Cardiac muscle cell (in vitro differentiated cells and primary cell): ENCODE results near the gene TES. TPM values are rescaled to one million over a fixed set of nuclear protein-coding genes. Genes with fewer than 3 reads are reported as not detected.
A peak's percentile ranks its signal among the peaks of the same experiment; 100 is the strongest.

ENCODE experiments used
- DNase-seq, 2 donors: peaks; one replicate each; pipeline versions ENCODE4 v3.0.0 to v3.0.0-alpha.2; 2010 to 2017; ENCODE audit warnings: low read depth in 1 of 2, low spot score in 1 of 2
- H3K27ac ChIP-seq: fragments of 200-600 bp; sonication (generic); 2 replicates; pipeline ENCODE4 v1.5.1; 2016
- H3K27me3 ChIP-seq: fragments of 200-600 bp; sonication (generic); 2 replicates; pipeline ENCODE4 v1.6.0; 2016; ENCODE audit warnings: control low read depth
- H3K36me3 ChIP-seq: fragments of 200-600 bp; sonication (generic); 2 replicates; pipeline ENCODE4 v1.5.1; 2016; ENCODE audit warnings: control low read depth
- H3K4me1 ChIP-seq: fragments of 200-600 bp; sonication (generic); 2 replicates; pipeline ENCODE4 v1.8.1; 2017; ENCODE audit warnings: low read depth, mild to moderate bottlenecking, mixed run types
- H3K4me3 ChIP-seq: fragments of 200-600 bp; sonication (generic); 2 replicates; pipeline ENCODE4 v1.5.1; 2016; ENCODE audit warnings: mild to moderate bottlenecking
- H3K9me3 ChIP-seq: fragments of 200-600 bp; sonication (generic); 2 replicates; pipeline ENCODE4 v1.5.1; 2017; ENCODE audit warnings: low read depth, mild to moderate bottlenecking, control low read depth
- CTCF ChIP-seq: IDR thresholded peaks from 2 replicates; pipeline ENCODE4 v1.5.1; 2012; ENCODE audit warnings: low read depth, mild to moderate bottlenecking, low read length
- polyA plus RNA-seq: library from polyadenylated mRNA; unstranded; fragments of >200 nt; fragmentation: Nextera tagmentation; extraction: Ambion mirVana; gene quantifications from 2 replicates; pipeline ENCODE4 v1.2.1, GENCODE V29; 2016
- total RNA-seq: library from RNA; depleted of rRNA; stranded (reverse); fragments of >200 nt; gene quantifications from 2 replicates; pipeline ENCODE4 v1.2.3, GENCODE V29; 2016

TES gene
- total and polyA plus RNA-seq, 2 experiments from 2014 or later: 13.4 to 29.1 TPM

- TF ChIP-seq CTCF: no peak
- no peaks in the 10 kb centered on the region for H3K9me3 ChIP-seq
Observed at GRCh38 chr7:116252249-116252648, 41.9 kb downstream of the TES start.

DNA sequence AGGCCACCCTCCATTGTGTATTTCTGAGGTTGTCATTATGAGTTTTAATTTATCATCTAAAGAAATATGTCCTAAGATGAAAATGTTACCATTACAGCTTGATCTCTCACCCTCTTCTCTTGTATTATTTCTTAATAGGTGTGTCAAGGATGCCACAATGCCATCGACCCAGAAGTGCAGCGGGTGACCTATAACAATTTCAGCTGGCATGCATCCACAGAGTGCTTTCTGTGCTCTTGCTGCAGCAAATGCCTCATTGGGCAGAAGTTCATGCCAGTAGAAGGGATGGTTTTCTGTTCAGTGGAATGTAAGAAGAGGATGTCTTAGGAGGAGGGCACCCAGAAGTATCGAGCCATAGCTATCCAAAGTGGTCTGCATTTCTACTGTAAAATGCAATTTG lies 46.8 kb downstream of the TES start:
- Histone ChIP-seq H3K9me3 (no peaks in the 10 kb centered on the region), H3K27ac (no peak overlapping the region), H3K36me3 (no peaks in the 10 kb centered on the region), H3K4me1 (no peaks in the 10 kb centered on the region), H3K4me3 (no peak overlapping the region), H3K27me3 (no peaks in the 10 kb centered on the region)
- DNase-seq: no peak
- TF ChIP-seq CTCF: no peak

More at GRCh38 chr7:116252249-116252648, 41.9 kb downstream of the TES start:
- no peak overlapping the region for H3K27ac ChIP-seq
- no peaks in the 10 kb centered on the region for H3K4me1 ChIP-seq
- no peak overlapping the region for H3K4me3 ChIP-seq
- no peak for DNase-seq
- H3K27me3 ChIP-seq: no peaks in the 10 kb centered on the region
- H3K36me3 ChIP-seq: peaks cover 3% of the 10 kb centered on the region

GRCh38 chr7:116258734-116259133 lies 48.4 kb downstream of the TES start:
- no peak overlapping the region for H3K27ac ChIP-seq
- no peaks in the 10 kb centered on the region for H3K27me3 ChIP-seq
- DNase-seq: peak; percentile 54 to 78
- H3K4me3 ChIP-seq: no peak overlapping the region
- no peaks in the 10 kb centered on the region for H3K9me3 ChIP-seq
- no peaks in the 10 kb centered on the region for H3K36me3 ChIP-seq
- H3K4me1 ChIP-seq: no peaks in the 10 kb centered on the region
- peak; percentile 68 for TF ChIP-seq CTCF

- TF ChIP-seq CTCF: no peak
- Histone ChIP-seq H3K36me3 (no peaks in the 10 kb centered on the region), H3K27me3 (no peaks in the 10 kb centered on the region), H3K27ac (no peak overlapping the region), H3K4me3 (no peak overlapping the region), H3K4me1 (no peaks in the 10 kb centered on the region), H3K9me3 (no peaks in the 10 kb centered on the region)
- DNase-seq: peak in 1 of 2 donors; percentile 14
Observed at GRCh38 chr7:116259156-116259870, 49.0 kb downstream of the TES start.

DNA sequence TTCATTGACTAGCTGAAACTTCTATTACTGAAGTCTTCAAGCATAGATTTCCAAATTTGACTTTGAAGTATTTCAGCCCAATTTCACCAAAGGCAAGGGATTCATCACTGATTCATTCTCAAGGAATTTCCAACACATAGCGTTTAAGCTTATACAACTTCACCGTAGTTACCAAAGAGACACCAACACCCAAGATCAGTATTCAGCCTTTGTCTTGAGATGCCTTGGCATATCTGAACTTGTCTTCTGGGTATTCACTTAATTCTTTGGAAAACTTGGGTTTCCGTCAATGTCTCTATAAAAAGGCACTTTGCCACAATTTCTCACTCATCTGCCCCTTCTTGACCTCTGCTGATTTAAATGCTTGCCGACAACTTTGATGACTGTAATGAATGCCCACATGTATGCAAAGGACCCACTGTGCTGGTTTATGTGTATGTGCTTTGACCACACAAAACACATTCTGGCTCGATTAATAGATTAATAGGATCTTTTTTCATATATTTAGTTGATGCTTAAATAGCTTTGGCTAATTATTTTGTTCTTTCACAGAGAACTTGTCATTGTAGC lies 49.6 kb downstream of the TES start:
- H3K4me3 ChIP-seq: no peak overlapping the region
- no peaks in the 10 kb centered on the region for H3K9me3 ChIP-seq
- H3K27me3 ChIP-seq: no peaks in the 10 kb centered on the region
- H3K27ac ChIP-seq: no peak overlapping the region
- no peaks in the 10 kb centered on the region for H3K36me3 ChIP-seq
- TF ChIP-seq CTCF: no peak
- peak in 1 of 2 donors; percentile 75 for DNase-seq
- no peaks in the 10 kb centered on the region for H3K4me1 ChIP-seq
